Heart right ventricle (tissue), 16 donors: ENCODE data around the gene GRB14. TPM values are rescaled to one million over a fixed set of nuclear protein-coding genes. Genes with fewer than 3 reads are reported as not detected.
"Not testable (repeated sequence)": the region's sequence is repeated elsewhere in the genome, so short reads cannot be mapped to it uniquely, and the experiment has no call there.

Experiments used
- ATAC-seq, 8 donors: fragments of 200-7000 bp; cut with Tn5 transposase; one replicate each; pipeline ENCODE4 v1.9.1; 2020; ENCODE audit warnings: mild to moderate bottlenecking in 8 of 8, moderate library complexity in 8 of 8, moderate number of reproducible peaks in 1 of 8
- DNase-seq, 2 donors: peaks; one replicate each; pipeline ENCODE4 v3.0.0-alpha.2; 2020
- H3K27ac ChIP-seq, 10 donors: fragments of 200-600 bp; sonication (generic) in 2 of 10; one replicate each; pipeline versions ENCODE4 v1.5.0 to v1.8.0; 2020 to 2022; ENCODE audit warnings: mild to moderate bottlenecking in 3 of 10
- H3K27me3 ChIP-seq, 7 donors: fragments of 200-600 bp; one replicate each; pipeline ENCODE4 v1.8.0; 2021 to 2022; ENCODE audit warnings: mild to moderate bottlenecking in 2 of 7
- H3K36me3 ChIP-seq, 9 donors: fragments of 200-600 bp; sonication (generic) in 1 of 9; one replicate each; pipeline versions ENCODE4 v1.5.0 to v1.8.0; 2020 to 2022; ENCODE audit warnings: mild to moderate bottlenecking in 2 of 9
- H3K4me1 ChIP-seq, 9 donors: fragments of 200-600 bp; sonication (generic) in 1 of 9; one replicate each; pipeline versions ENCODE4 v1.5.0 to v1.8.0; 2020 to 2022; ENCODE audit warnings: mild to moderate bottlenecking in 4 of 9
- H3K4me3 ChIP-seq, 10 donors: fragments of 200-600 bp; sonication (generic) in 2 of 10; one replicate each; pipeline versions ENCODE4 v1.5.0 to v1.8.0; 2020 to 2022; ENCODE audit warnings: mild to moderate bottlenecking in 7 of 10, moderate library complexity in 2 of 10
- H3K9me3 ChIP-seq, 11 donors: fragments of 200-600 bp in 10 of 11; sonication (generic) in 2 of 11; one replicate each; pipeline versions ENCODE4 v1.5.0 to v1.8.0; 2013 to 2022; ENCODE audit warnings: mild to moderate bottlenecking in 2 of 11, control low read depth in 1 of 11, moderate library complexity in 1 of 11
- WGBS, 2 donors: extraction: QIAGEN DNeasy Blood & Tissue Kit; methylation state at CpG; one replicate each; pipeline ENCODE4 v1.1.7; 2013; ENCODE audit warnings: inconsistent platforms in 1 of 2; 5-methylcytosine and 5-hydroxymethylcytosine counted together
- intact Hi-C, 10 donors: fragments of 100-400 bp; cut with DNase I; formaldehyde crosslinking; loops; one replicate each; pipeline versions ENCODE4 v1.11.1 to v1.14.2; 2022
- polyA plus RNA-seq, 2 donors: library from polyadenylated mRNA; stranded (reverse); fragments of 200-250 nt; gene quantifications; one replicate each; pipeline ENCODE4 v1.2.3, GENCODE V29; 2013
- total RNA-seq, 10 donors: library from RNA; stranded (reverse); fragmentation: NEBNext Ultra II Directional in 3 of 10; extraction: Animal tissue kit (Norgen Biotek cat#: 25700) in 3 of 10; gene quantifications; one replicate each; pipeline versions ENCODE4 v1.2.1 to v1.2.4, GENCODE V29; 2021 to 2023
- TF ChIP-seq, protein P1 (sequence below), 9 donors: fragments of 200-600 bp; sonication (generic) in 2 of 9; IDR thresholded peaks; one replicate each; pipeline versions ENCODE4 v1.5.0 to v1.8.0; 2021 to 2022; ENCODE audit warnings: antibody characterized with exemption in 9 of 9, mild to moderate bottlenecking in 5 of 9, moderate library complexity in 1 of 9
- donor health status: Arrhythmogenic right ventricular cardiomyopathy.
- donor health status: ischemic (EF 13 %, LVEDD 7.1; RV severe dilation, severe dysfunction).
- donor health status: healthy with polysubstance abuse.
- donor health status: DM: no; HTN: yes; CAD: no.
- donor health status: DM: no; HTN: no; CAD: no.
- donor health status: ischemic (EF 25% LVEDD 6.9; RV normal size, moderate dysfunction).
- donor health status: ischemic (EF 25% LVEDD 5.7; RV mildly dilated, moderate dysfunction).
- donor health status: healthy.
- donor health status: DM: yes; HTN: yes; CAD: no.
- donor health status: Ischemic cardiomyopathy.
- donor health status: ischemic (EF 35%, LVEDD 5.7; RV mildly dilated, moderate dysfunction).
- donor health status: nonischemic (EF 11% LVEDD 7.7; RV severe dilation, severe dysfunction).
- donor health status: DM: yes; HTN: yes; CAD: no.
- donor health status: PGD.
- donor health status: ischemic (EF 29% LVEDD 5.4; RV normal size, mild dysfunction).
- donor health status: nonischemic (EF 23%, LVEDD 6.1; RV moderate dilation, normal function).

GRB14 gene
- total and polyA plus RNA-seq, 12 donors = 3.8 to 112 (median 9.2) TPM

DNA sequence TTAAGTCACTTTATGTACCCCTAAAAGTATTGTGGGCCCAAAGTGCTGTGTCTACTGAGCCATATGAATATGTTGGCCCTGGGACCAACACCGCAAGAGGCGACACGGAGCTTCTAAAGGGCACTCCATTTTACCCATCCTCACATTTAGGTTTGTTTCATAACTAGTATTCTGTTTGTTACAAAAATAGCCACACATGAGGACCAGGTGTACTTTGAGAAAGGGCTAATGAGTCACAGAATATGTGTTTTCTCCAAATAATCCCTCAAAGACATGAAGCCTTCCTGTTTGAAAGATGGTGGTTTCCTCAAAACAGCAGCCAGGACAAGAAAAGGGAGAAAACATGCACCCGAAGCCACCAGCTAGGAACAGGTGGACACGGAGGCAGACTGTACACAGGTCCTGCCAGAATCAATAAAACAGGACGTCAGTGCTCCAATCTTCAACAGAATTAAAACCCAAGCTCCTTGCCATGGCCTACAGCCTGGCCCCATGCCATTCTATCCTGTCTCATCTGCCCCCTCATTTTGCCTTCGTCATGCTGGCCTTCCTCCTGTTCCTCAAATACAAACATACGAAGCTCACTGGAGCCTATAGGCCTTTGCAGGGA is 21.8 kb upstream of the GRB14 start:
- H3K4me1 ChIP-seq = no peaks in the 10 kb centered on the region
- DNase-seq (no peak), ATAC-seq (no peak)
- no peak overlapping the region for H3K27ac ChIP-seq
- WGBS, 2 donors = 91 to 92% methylated on average over 8 of the region's 8 CpGs
- H3K9me3 ChIP-seq = peaks cover 0 to 7% (median 3%) of the 10 kb centered on the region in 11 donors
- H3K4me3 ChIP-seq = no peak overlapping the region
- intact Hi-C loops = no loop called here
- TF ChIP-seq, protein P1, sequence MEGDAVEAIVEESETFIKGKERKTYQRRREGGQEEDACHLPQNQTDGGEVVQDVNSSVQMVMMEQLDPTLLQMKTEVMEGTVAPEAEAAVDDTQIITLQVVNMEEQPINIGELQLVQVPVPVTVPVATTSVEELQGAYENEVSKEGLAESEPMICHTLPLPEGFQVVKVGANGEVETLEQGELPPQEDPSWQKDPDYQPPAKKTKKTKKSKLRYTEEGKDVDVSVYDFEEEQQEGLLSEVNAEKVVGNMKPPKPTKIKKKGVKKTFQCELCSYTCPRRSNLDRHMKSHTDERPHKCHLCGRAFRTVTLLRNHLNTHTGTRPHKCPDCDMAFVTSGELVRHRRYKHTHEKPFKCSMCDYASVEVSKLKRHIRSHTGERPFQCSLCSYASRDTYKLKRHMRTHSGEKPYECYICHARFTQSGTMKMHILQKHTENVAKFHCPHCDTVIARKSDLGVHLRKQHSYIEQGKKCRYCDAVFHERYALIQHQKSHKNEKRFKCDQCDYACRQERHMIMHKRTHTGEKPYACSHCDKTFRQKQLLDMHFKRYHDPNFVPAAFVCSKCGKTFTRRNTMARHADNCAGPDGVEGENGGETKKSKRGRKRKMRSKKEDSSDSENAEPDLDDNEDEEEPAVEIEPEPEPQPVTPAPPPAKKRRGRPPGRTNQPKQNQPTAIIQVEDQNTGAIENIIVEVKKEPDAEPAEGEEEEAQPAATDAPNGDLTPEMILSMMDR (IDR thresholded peaks at IDR 0.05) = no peak
- H3K27me3 ChIP-seq = no peaks in the 10 kb centered on the region
- H3K36me3 ChIP-seq = no peaks in the 10 kb centered on the region

DNA sequence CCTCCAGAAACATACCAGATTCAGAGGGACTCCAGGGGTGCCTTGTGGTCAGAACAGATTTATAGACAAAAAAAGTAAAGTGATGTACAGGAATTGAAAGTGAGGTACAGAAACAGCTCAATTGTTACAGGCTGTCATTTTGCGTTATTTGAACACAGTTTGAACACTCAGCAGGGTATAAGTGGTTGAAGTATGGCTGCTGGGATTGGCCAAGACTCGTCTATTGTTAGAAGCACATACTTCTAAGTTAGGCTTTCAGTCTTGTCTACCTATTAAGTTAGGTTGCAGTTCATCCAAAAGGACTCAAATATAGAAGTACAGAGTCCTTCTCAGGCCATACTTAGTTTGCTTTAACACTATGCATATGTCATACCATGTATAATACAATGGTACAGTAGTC is 21.0 kb upstream of the GRB14 start:
- 47 to 71% methylated on average over 2 of the region's 2 CpGs for WGBS, 2 donors
- DNase-seq (no peak), ATAC-seq (peak in 2 of 8 donors; percentile 27 to 61)
- Histone ChIP-seq H3K36me3 (no peaks in the 10 kb centered on the region), H3K9me3 (no peaks in the 10 kb centered on the region), H3K4me1 (no peaks in the 10 kb centered on the region), H3K4me3 (peak overlapping the region in 3 of 10 donors; percentile 1 to 9 (median 1)), H3K27ac (no peak overlapping the region), H3K27me3 (no peaks in the 10 kb centered on the region)
- TF ChIP-seq, protein P1 (IDR thresholded peaks at IDR 0.05) = no peak
- intact Hi-C loops = no loop called here

DNA sequence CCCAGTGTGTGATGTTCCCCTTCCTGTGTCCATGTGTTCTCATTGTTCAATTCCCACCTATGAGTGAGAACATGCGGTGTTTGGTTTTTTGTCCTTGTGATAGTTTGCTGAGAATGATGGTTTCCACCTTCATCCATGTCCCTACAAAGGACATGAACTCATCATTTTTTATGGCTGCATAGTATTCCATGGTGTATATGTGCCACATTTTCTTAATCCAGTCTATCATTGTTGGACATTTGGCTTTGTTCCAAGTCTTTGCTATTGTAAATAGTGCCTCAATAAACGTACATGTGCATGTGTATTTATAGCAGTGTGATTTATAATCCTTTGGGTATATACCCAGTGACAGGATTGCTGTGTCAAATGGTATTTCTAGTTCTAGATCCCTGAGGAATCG is 7.0 kb upstream of the GRB14 start:
- H3K9me3 ChIP-seq = peaks cover 0 to 11% (median 0%) of the 10 kb centered on the region in 11 donors
- H3K27me3 ChIP-seq, H3K4me3 ChIP-seq, H3K36me3 ChIP-seq, H3K4me1 ChIP-seq, DNase-seq, H3K27ac ChIP-seq, ATAC-seq, intact Hi-C loops: not testable (repeated sequence)
- 69 to 73% methylated on average over 2 of the region's 3 CpGs for WGBS, 2 donors

DNA sequence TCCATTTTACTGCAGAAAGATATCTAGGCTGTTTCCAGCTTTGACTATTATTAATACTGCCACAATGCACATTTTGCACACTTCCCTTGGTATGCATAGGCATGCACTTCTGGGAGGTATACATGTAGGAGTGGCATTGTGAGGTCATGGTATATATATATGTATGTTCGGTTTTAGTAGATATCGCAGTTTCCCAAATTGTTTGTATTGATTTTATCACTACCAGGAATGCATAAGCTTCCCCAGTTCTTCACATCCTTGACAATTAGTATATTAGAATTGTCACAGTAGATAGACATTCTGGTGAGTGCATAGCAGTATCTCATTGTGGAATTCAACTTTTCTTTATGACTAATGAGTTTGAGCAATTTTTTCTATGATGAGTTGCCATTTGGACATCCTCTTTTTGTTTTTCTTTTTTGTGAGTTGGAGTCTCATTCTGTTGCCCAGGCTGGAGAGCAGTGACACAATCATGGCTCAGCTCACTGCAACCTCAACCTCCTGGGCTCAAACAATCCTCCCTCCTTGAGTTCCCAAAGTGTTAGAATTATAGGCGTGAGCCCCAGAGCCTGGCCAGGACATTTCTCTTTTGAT is 4.2 kb upstream of the GRB14 start:
- ATAC-seq = no peak
- Histone ChIP-seq H3K36me3 (no peaks in the 10 kb centered on the region), H3K27me3 (peaks cover 0 to 26% (median 0%) of the 10 kb centered on the region in 7 donors), H3K27ac (no peak overlapping the region), H3K4me1 (peaks cover 0 to 12% (median 0%) of the 10 kb centered on the region in 9 donors), H3K9me3 (peaks cover 0 to 7% (median 0%) of the 10 kb centered on the region in 11 donors), H3K4me3 (no peak overlapping the region)
- TF ChIP-seq, protein P1 (IDR thresholded peaks at IDR 0.05) = no peak
- intact Hi-C loops = no loop called here
- WGBS, 2 donors = 89% methylated on average over 3 of the region's 3 CpGs
- DNase-seq = no peak

DNA sequence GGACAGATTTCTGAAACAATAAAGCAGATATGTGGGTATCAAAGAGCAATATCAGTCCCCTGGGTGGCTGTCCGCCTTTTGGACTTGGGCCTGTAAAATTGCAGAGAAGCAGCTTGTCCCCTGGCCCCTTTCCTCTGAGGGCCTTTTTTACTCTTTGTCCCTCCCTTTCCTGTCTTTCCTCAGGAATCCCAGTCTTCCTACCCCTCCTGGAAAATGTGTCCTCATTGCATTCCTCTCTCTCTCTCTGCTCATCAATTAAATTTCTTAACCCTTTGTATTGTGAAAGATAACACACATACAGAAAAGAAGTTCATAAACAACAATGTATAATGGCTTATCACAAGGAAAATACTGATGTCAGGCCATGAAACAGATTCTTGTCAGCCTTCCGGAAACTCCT is 3.0 kb upstream of the GRB14 start:
- H3K4me3 ChIP-seq = no peak overlapping the region
- WGBS, 2 donors = 58 to 69% methylated on average over 2 of the region's 2 CpGs
- no peak for ATAC-seq
- H3K36me3 ChIP-seq = no peaks in the 10 kb centered on the region
- H3K4me1 ChIP-seq = peaks cover 0 to 16% (median 0%) of the 10 kb centered on the region in 9 donors
- intact Hi-C loops = no loop called here
- DNase-seq = no peak
- TF ChIP-seq, protein P1 (IDR thresholded peaks at IDR 0.05) = no peak
- no peak overlapping the region for H3K27ac ChIP-seq
- H3K9me3 ChIP-seq = peaks cover 0 to 4% (median 0%) of the 10 kb centered on the region in 11 donors
- peaks cover 0 to 33% (median 0%) of the 10 kb centered on the region in 7 donors for H3K27me3 ChIP-seq
